NK-92 (cell line): ENCODE measurements around the gene CD28.
"Not testable (repeated sequence)": the region's sequence is repeated elsewhere in the genome, so short reads cannot be mapped to it uniquely, and the experiment has no call there.

Source experiments
- DNase-seq: peaks from one replicate; lab custom pipeline; 2025; ENCODE audit not compliant: unreplicated experiment; lab: John Stamatoyannopoulos, UW

Gene CD28

GRCh38 chr2:203685789-203686420 lies 20.5 kb upstream of the CD28 start:
- DNase-seq = no peak

GRCh38 chr2:203687165-203687564 lies 19.3 kb upstream of the CD28 start:
- no peak for DNase-seq

GRCh38 chr2:203688798-203689197 lies 17.6 kb upstream of the CD28 start:
- no peak for DNase-seq

GRCh38 chr2:203689426-203690116 lies 16.9 kb upstream of the CD28 start:
- DNase-seq = no peak

GRCh38 chr2:203690117-203690431 lies 16.4 kb upstream of the CD28 start:
- no peak for DNase-seq

GRCh38 chr2:203690441-203691047 lies 15.9 kb upstream of the CD28 start:
- no peak for DNase-seq

- DNase-seq = no peak
Measured at GRCh38 chr2:203691149-203691548, 15.3 kb upstream of the CD28 start.

GRCh38 chr2:203692031-203692710 lies 14.3 kb upstream of the CD28 start:
- no peak for DNase-seq

- DNase-seq = no peak
Measured at GRCh38 chr2:203693242-203693879, 13.1 kb upstream of the CD28 start.

- DNase-seq = no peak
Measured at GRCh38 chr2:203694191-203694590, 12.2 kb upstream of the CD28 start.

- no peak for DNase-seq
Measured at GRCh38 chr2:203697190-203697589, 9.2 kb upstream of the CD28 start.

GRCh38 chr2:203697763-203698162 lies 8.7 kb upstream of the CD28 start:
- DNase-seq = not testable (repeated sequence)

GRCh38 chr2:203698410-203698809 lies 8.0 kb upstream of the CD28 start:
- DNase-seq = not testable (repeated sequence)

- DNase-seq = no peak
Measured at GRCh38 chr2:203704430-203704829, 2.0 kb upstream of the CD28 start.

- DNase-seq = no peak
Measured at GRCh38 chr2:203705178-203705577, 1.3 kb upstream of the CD28 start.

GRCh38 chr2:203707530-203707929 lies 1.1 kb downstream of the CD28 start:
- no peak for DNase-seq

GRCh38 chr2:203708846-203709396 lies 2.5 kb downstream of the CD28 start:
- DNase-seq = no peak

GRCh38 chr2:203709416-203710040 lies 3.1 kb downstream of the CD28 start:
- DNase-seq = no peak

- DNase-seq = no peak
Measured at GRCh38 chr2:203710226-203710625, 3.8 kb downstream of the CD28 start.

- no peak for DNase-seq
Measured at GRCh38 chr2:203710952-203711351, 4.5 kb downstream of the CD28 start.

GRCh38 chr2:203711399-203711798 lies 5.0 kb downstream of the CD28 start:
- no peak for DNase-seq
